BLaER1 treated with 17β-estradiol and CSF1 and Interleukin-3, amounts not matched to agents 10 nM and 100 nM (cell line): ENCODE data around the gene HOXD11.

ENCODE experiments used
- H3K27ac ChIP-seq, 11 experiments: shearing (Covaris generic); formaldehyde crosslinking; 2 replicates each; pipeline ENCODE4 v1.8.1; 2022
- H3K27me3 ChIP-seq, 11 experiments: shearing (Covaris generic); formaldehyde crosslinking; 2 replicates each; pipeline ENCODE4 v1.8.1; 2022
- H3K36me3 ChIP-seq, 11 experiments: shearing (Covaris generic); formaldehyde crosslinking; 2 replicates each; pipeline ENCODE4 v1.8.1; 2022
- H3K4me1 ChIP-seq, 10 experiments: shearing (Covaris generic); formaldehyde crosslinking; 2 replicates each; pipeline ENCODE4 v1.8.1; 2022
- H3K4me2 ChIP-seq, 11 experiments: shearing (Covaris generic); formaldehyde crosslinking; 2 replicates each; pipeline ENCODE4 v1.8.1; 2022
- H3K4me3 ChIP-seq, 10 experiments: shearing (Covaris generic); formaldehyde crosslinking; 2 replicates each; pipeline ENCODE4 v1.8.1; 2022
- H3K9ac ChIP-seq, 11 experiments: shearing (Covaris generic); formaldehyde crosslinking; 2 replicates each; pipeline ENCODE4 v1.8.1; 2022
- H3K9me3 ChIP-seq, 11 experiments: shearing (Covaris generic); formaldehyde crosslinking; replicated peaks in 1 of 11; 2 replicates each; pipeline ENCODE4 v1.8.1; 2022
- H4K20me1 ChIP-seq, 11 experiments: shearing (Covaris generic); formaldehyde crosslinking; 2 replicates each; pipeline ENCODE4 v1.8.1; 2022
- Cebpa-rat ChIP-seq, 11 experiments: shearing (Covaris generic); IDR thresholded peaks; 2 replicates each; pipeline ENCODE4 v1.8.1; 2022

The HOXD11 gene

DNA sequence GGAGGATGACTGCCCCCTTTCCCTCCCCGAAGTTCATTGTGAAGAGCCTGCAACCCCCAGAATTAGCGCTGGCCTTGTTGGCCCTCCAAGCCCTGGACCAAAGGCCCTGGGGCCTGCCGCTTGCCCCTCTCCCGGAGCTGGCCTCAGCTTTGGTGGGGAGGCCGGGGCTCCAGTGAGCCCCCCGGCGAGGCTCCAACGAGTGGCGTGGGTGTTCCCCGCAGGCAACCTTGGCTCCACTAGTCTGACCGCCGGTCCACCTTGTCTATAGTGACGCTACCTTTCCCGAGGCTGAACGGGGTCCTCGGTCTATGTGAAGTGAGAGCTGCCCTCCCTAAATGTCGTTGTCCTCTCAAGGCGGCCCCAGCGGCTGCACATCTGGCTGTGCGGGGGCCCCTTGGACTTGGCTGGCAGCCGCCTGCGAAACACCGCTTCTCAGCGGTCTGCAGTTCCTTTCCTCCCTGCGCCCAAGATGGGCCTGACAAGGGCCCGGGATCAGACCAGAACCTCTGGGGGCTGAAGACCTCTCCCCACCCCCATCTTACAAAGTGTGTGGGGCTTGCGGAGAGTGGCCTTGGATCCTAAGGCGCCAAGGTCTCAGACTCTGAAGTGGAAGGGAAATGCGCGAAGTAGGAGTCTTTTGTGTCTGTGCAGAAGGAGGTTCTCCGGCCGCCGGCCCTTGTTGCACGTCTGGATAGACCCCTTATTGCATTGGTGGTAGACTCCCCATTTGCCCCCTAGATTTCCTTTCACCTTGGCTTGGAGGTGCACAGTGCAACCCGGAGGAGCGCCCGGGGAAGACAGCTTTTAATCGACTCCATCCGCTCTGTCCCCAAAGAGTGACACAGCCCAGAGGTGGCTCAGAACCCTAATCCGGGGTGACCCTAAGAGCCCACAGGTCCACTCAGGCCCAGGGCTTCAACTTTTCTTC lies 5.6 kb downstream of the HOXD11 start:
- no peak overlapping the region for H3K4me2 ChIP-seq
- H3K4me1 ChIP-seq = no peaks in the 10 kb centered on the region
- peaks cover 0 to 76% (median 33%) of the 10 kb centered on the region in 11 experiments; a peak in 17 of 22 replicates for H4K20me1 ChIP-seq
- no peaks in the 10 kb centered on the region for H3K36me3 ChIP-seq
- no peak overlapping the region for H3K9ac ChIP-seq
- H3K27me3 ChIP-seq = peaks cover 95 to 100% (median 99%) of the 10 kb centered on the region in 11 experiments
- H3K27ac ChIP-seq = no peak overlapping the region
- TF ChIP-seq Cebpa-rat (IDR thresholded peaks at IDR 0.05) = no peak
- H3K4me3 ChIP-seq = no peak overlapping the region
- peaks cover 37 to 68% (median 51%) of the 10 kb centered on the region in 11 experiments for H3K9me3 ChIP-seq

DNA sequence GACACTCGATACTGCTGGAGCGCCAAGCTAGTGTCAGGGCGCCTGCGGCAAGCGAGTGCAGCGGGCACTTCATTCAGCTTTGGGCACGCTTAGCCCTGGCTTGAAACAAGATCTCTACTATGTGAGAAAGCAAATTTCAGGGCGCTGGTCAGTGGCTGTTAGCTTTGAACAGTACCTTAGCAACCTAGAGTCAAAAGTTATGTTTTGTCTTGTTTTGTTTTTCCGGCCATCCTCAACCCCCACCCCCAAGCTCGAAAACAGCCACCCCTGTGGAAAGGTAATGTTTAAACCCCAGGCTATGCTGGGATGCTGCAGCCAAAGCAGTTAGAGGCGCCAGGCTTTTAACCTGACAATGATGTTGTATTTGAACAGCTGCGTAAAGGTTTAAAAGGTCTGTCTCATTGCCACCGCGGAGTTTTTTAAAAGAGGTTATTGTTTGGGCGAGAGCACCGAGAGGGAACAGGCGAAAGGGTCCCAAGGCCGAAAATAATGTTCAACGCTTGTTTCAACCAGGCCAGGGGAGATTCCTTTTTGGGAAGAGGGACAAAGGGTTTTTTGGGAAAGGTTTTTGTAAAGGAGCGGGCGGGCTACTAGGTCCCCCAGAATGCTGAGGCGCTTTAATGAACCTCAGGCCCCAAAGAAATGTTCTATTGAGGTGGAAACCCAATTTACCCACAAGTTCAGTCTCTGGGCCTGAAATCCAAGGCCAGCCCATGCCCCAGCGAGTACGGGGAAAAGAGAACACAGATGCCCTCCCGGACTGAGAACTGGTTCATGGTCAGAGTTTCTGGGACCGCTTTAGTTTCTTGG lies 7.2 kb downstream of the HOXD11 start:
- Histone ChIP-seq H3K27ac (no peak overlapping the region), H3K4me1 (no peaks in the 10 kb centered on the region), H3K27me3 (peaks cover 100% of the 10 kb centered on the region in 11 experiments)

DNA sequence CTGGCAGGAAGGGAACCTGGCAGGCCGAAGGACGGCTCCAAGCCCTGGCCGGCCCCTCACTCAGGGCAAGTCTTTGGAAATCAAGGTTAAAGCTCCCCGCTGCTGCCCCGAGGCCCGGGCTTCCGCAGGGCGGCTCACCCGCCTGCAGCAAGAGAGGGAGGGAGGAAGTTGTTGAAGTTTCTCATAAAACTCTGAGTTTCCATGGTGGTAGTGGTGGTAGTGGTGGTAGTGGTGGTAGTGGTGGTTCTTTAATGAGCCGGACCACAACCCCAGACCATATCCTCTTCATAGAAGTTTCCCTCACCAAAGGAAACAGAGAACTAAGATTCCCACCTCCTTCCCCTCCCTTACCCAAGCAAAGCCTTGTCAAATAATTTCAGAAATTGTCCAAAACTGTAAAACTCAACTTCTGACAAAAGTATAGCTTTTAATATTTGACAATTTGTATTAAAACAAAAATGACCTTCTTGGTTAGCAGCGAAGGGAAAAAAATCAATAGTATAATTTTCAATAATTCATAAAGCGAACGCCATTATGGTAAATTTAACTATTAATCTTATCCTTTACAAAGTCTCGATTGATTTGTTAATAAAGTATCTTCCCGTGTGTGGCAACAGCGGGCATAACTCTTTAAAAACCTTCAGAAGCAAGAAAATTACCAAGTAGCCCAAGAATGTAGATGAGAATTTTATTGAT lies 8.0 kb downstream of the HOXD11 start:
- Histone ChIP-seq H3K4me2 (no peak overlapping the region), H3K4me1 (no peaks in the 10 kb centered on the region), H4K20me1 (peaks cover 0 to 84% (median 33%) of the 10 kb centered on the region in 11 experiments; a peak in 17 of 22 replicates), H3K27me3 (peaks cover 100% of the 10 kb centered on the region in 11 experiments), H3K36me3 (no peaks in the 10 kb centered on the region), H3K9ac (no peak overlapping the region), H3K27ac (no peak overlapping the region), H3K4me3 (no peak overlapping the region), H3K9me3 (peaks cover 33 to 64% (median 46%) of the 10 kb centered on the region in 11 experiments)
- TF ChIP-seq Cebpa-rat (IDR thresholded peaks at IDR 0.05) = no peak

More for the DNA sequence above, 7.2 kb downstream of the HOXD11 start:
- H4K20me1 ChIP-seq = peaks cover 0 to 86% (median 33%) of the 10 kb centered on the region in 11 experiments; a peak in 17 of 22 replicates
- H3K9me3 ChIP-seq = peaks cover 36 to 66% (median 48%) of the 10 kb centered on the region in 11 experiments
- H3K4me2 ChIP-seq = no peak overlapping the region
- no peak for TF ChIP-seq Cebpa-rat (IDR thresholded peaks at IDR 0.05)
- H3K4me3 ChIP-seq = no peak overlapping the region
- no peaks in the 10 kb centered on the region for H3K36me3 ChIP-seq
- no peak overlapping the region for H3K9ac ChIP-seq

DNA sequence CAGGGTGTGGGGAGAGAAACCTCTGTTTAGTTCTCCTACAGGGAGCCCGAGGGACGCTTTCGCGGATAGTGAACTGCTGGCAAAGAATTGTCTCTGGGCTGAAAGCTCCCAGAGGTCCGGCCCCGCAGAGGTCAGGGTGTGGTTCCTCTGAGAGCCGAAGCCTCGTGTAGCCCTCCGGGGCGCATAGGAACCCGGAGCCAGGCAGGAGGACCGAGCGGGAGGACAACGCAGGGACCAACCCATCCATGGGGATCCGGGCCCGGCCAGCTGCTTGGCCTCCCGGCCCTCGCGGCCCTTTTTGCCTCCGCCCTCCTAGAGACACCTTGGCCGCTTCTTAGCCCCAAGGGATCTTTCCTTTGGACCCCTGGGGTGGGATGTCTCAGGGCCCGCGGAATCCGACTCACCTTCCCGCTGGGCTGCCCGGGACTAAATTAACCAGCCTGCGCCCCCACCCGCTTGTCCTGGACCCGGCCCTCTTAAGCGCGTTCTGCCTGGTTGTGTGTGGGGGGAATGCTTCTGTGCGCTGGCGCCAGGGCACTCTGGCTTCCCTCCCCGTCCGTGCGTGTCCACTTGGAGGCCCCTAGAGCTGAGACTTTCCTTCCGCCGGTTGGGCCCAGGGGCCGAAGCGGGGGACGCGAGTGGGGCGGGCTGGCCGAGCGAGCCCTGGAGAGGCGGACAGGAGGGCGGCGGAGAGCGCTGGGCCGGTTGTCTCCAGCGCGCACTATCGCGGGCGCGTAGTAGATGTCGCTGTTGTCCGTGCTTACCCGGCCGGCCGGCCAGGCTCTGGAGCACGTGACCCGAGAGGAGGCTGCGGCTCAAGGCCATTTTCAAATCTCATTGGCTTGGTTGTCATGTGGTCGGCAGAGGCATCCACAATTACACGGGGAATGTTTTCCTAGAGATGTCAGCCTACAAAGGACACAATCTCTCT lies 9.1 kb downstream of the HOXD11 start, which contains the start of gene HOXD10:
Gene HOXD10 (plus strand): TSS at position 896 of the 931 bp plus-strand sequence. CDS start 56 bp downstream, outside the sequence.
- Histone ChIP-seq H3K27ac (no peak within 1 kb of the TSS), H3K27me3 (peaks cover 100% of the 10 kb centered on the region in 11 experiments), H3K4me3 (peak within 1 kb of the TSS in 1 of 10 experiments; percentile 14; a peak in 1 of 20 replicates), H3K9me3 (peaks cover 33 to 73% (median 49%) of the 10 kb centered on the region in 11 experiments), H3K4me2 (no peak within 1 kb of the TSS), H4K20me1 (peaks cover 0 to 84% (median 37%) of the 10 kb centered on the region in 11 experiments; a peak in 17 of 22 replicates), H3K36me3 (no peaks in the 10 kb centered on the region), H3K9ac (no peak within 1 kb of the TSS), H3K4me1 (no peaks in the 10 kb centered on the region)
- no peak for TF ChIP-seq Cebpa-rat (IDR thresholded peaks at IDR 0.05)

GRCh38 chr2:176117162-176117822 lies 10.2 kb downstream of the HOXD11 start:
- Histone ChIP-seq H3K4me1 (no peaks in the 10 kb centered on the region), H3K9me3 (peaks cover 42 to 78% (median 57%) of the 10 kb centered on the region in 11 experiments), H3K27ac (no peak overlapping the region), H3K4me2 (no peak overlapping the region), H3K36me3 (no peaks in the 10 kb centered on the region), H3K4me3 (no peak overlapping the region), H3K9ac (no peak overlapping the region), H3K27me3 (peaks cover 100% of the 10 kb centered on the region in 11 experiments), H4K20me1 (peaks cover 0 to 83% (median 37%) of the 10 kb centered on the region in 11 experiments; a peak in 17 of 22 replicates)
- no peak for TF ChIP-seq Cebpa-rat (IDR thresholded peaks at IDR 0.05)

- TF ChIP-seq Cebpa-rat (IDR thresholded peaks at IDR 0.05) = no peak
- Histone ChIP-seq H3K4me3 (no peak overlapping the region), H3K9me3 (peaks cover 42 to 78% (median 57%) of the 10 kb centered on the region in 11 experiments), H3K27ac (no peak overlapping the region), H3K4me1 (no peaks in the 10 kb centered on the region), H3K9ac (no peak overlapping the region), H3K36me3 (no peaks in the 10 kb centered on the region; a peak in 1 of 22 replicates), H3K27me3 (peaks cover 100% of the 10 kb centered on the region in 11 experiments), H4K20me1 (peaks cover 0 to 82% (median 33%) of the 10 kb centered on the region in 11 experiments; a peak in 17 of 22 replicates), H3K4me2 (no peak overlapping the region)
Observed at GRCh38 chr2:176117823-176118371, 10.8 kb downstream of the HOXD11 start.
